GM12878 (cell line): ENCODE results near the gene ZCCHC3. TPM values are rescaled to one million over a fixed set of nuclear protein-coding genes. Genes with fewer than 3 reads are reported as not detected.

Experiments used
- IKZF2 ChIP-seq, 2 experiments: fragments of 450-650 bp; IDR thresholded peaks; 2 replicates each; pipeline ENCODE4 v1.6.1; 2017; ENCODE audit warnings: mild to moderate bottlenecking in 2 of 2, moderate library complexity in 2 of 2
- NR2C2 ChIP-seq: IDR thresholded peaks from 2 replicates; pipeline ENCODE4 v1.6.1; 2011; ENCODE audit warnings: borderline replicate concordance, low read depth; ENCODE audit not compliant: control insufficient read depth, insufficient read length
- NR2F1 ChIP-seq: fragments of 450-650 bp; conservative IDR thresholded peaks from 2 replicates; pipeline ENCODE4 v1.6.1; 2017; ENCODE audit warnings: mild to moderate bottlenecking
- POLR2AphosphoS5 ChIP-seq: IDR thresholded peaks from 2 replicates; pipeline ENCODE4 v1.6.1; 2011; ENCODE audit warnings: mild to moderate bottlenecking, low read length, inconsistent platforms
- POU2F2 ChIP-seq: IDR thresholded peaks from 3 replicates; pipeline ENCODE4 v1.6.1; 2011; ENCODE audit warnings: low read depth, mild to moderate bottlenecking, low read length, borderline replicate concordance
- RAD21 ChIP-seq: IDR thresholded peaks from 2 replicates; pipeline ENCODE4 v1.6.1; 2011; ENCODE audit warnings: mild to moderate bottlenecking, low read depth, low read length, moderate library complexity; ENCODE audit not compliant: insufficient read depth
- SRF ChIP-seq, 2 experiments: IDR thresholded peaks; 2 replicates each; pipeline ENCODE4 v1.6.1; 2011; ENCODE audit warnings: low read depth in 2 of 2, low read length in 2 of 2, mild to moderate bottlenecking in 1 of 2, moderate library complexity in 1 of 2
- ZNF274 ChIP-seq: IDR thresholded peaks from one replicate; pipeline ENCODE4 v1.8.0; 2011; ENCODE audit not compliant: insufficient read length, insufficient read depth
- polyA plus RNA-seq, 11 experiments: library from polyadenylated mRNA; depleted of rRNA in 4 of 11; unstranded in 6 of 11; stranded (reverse) in 5 of 11; fragments of >200 nt; fragmentation: Nextera tagmentation in 4 of 11; fragmentation: Illumina TruSeq in 1 of 11; extraction: Ambion mirVana in 4 of 11; extraction: Trizol in 1 of 11; gene quantifications; 1 replicate in 1 of 11; 2 replicates in 10 of 11; pipeline versions ENCODE4 v1.2.1 to v1.2.3, GENCODE V29; 2011 to 2016; ENCODE audit warnings: inconsistent platforms in 2 of 11, missing spikeins in 2 of 11, low read depth in 1 of 11
- total RNA-seq, 4 experiments: library from RNA; depleted of rRNA in 3 of 4; stranded (reverse); fragments of >200 nt in 3 of 4; fragmentation: Illumina TruSeq in 1 of 4; extraction: Trizol in 1 of 4; gene quantifications; 2 replicates each; pipeline versions ENCODE4 v1.2.1 to v1.2.3, GENCODE V29; 2013 to 2021
- TF ChIP-seq, protein P1 (sequence below): fragments of 450-650 bp; formaldehyde crosslinking; IDR thresholded peaks from 2 replicates; pipeline ENCODE4 v1.4.0; 2020; ENCODE audit warnings: mild to moderate bottlenecking, moderate library complexity
- TF ChIP-seq, protein P2 (sequence below): fragments of 150-350 bp; IDR thresholded peaks from 2 replicates; pipeline ENCODE4 v1.6.1; 2014; ENCODE audit warnings: mild to moderate bottlenecking, low read depth, low read length
- TF ChIP-seq, protein P3 (sequence below): fragments of 450-650 bp; formaldehyde crosslinking; IDR thresholded peaks from 2 replicates; pipeline ENCODE4 v1.4.0; 2022; ENCODE audit warnings: mild to moderate bottlenecking, moderate library complexity
- TF ChIP-seq, protein P4 (sequence below): IDR thresholded peaks from 2 replicates; pipeline ENCODE4 v1.6.1; 2011; ENCODE audit warnings: borderline replicate concordance, low read depth, mild to moderate bottlenecking, moderate library complexity, mixed read lengths, low read length; ENCODE audit not compliant: insufficient read depth; ENCODE audit errors: extremely low read length
- TF ChIP-seq, protein P5 (sequence below): fragments of 450-650 bp; IDR thresholded peaks from 2 replicates; pipeline ENCODE4 v1.6.1; 2017; ENCODE audit warnings: mild to moderate bottlenecking
- TF ChIP-seq, protein P6 (sequence below): fragments of 450-650 bp; IDR thresholded peaks from 2 replicates; pipeline ENCODE4 v1.6.1; 2016; ENCODE audit warnings: mild to moderate bottlenecking

The ZCCHC3 gene
- total and polyA plus RNA-seq, 10 of the 15 experiments (the other 5 are each of a cell fraction or from before 2014, with no cell fraction given): 5.3 to 36.1 (median 17.2) TPM

DNA sequence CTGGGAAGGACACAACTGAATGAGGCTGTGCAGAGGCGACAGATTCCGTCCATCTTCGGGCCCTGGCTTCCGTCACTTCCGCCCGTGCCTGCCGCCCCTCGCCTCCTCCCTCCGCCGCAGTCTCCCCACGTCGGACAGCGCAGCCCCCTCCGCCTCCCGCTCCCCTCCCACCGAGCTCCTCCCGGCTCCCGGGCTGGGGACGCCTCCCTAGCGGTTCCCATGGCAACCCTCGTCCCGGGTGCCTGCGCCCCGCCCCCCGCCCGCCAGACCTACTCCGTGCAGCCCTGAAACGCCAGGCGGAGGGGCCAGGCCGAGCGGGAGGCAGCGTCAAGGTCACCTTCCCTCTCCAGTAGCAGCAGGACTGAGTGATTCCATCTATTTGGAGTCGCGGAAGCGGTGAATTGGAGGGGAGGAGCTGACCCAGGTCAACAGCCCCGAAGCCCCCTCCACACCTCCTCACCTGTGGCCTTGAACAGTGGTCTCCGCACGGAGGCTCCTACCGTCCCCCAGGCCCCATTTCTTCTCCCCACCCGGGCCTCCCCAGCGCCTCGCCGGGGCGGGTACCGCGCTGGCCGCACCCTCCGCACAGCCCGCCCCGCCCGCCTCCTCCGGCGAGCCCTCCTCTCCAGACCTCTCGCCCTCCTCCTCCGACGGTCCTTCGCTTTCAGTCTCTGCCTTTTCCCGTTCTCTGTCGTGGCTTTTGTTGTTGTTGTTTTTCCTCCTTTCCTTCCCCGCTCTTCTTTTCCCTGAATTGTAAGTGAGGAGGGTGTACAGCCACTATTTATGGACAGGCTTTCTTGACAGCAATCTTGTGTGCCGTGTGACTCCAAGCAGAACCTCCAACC, 50.5 kb downstream of the ZCCHC3 start (continued):
- TF ChIP-seq, protein P1, sequence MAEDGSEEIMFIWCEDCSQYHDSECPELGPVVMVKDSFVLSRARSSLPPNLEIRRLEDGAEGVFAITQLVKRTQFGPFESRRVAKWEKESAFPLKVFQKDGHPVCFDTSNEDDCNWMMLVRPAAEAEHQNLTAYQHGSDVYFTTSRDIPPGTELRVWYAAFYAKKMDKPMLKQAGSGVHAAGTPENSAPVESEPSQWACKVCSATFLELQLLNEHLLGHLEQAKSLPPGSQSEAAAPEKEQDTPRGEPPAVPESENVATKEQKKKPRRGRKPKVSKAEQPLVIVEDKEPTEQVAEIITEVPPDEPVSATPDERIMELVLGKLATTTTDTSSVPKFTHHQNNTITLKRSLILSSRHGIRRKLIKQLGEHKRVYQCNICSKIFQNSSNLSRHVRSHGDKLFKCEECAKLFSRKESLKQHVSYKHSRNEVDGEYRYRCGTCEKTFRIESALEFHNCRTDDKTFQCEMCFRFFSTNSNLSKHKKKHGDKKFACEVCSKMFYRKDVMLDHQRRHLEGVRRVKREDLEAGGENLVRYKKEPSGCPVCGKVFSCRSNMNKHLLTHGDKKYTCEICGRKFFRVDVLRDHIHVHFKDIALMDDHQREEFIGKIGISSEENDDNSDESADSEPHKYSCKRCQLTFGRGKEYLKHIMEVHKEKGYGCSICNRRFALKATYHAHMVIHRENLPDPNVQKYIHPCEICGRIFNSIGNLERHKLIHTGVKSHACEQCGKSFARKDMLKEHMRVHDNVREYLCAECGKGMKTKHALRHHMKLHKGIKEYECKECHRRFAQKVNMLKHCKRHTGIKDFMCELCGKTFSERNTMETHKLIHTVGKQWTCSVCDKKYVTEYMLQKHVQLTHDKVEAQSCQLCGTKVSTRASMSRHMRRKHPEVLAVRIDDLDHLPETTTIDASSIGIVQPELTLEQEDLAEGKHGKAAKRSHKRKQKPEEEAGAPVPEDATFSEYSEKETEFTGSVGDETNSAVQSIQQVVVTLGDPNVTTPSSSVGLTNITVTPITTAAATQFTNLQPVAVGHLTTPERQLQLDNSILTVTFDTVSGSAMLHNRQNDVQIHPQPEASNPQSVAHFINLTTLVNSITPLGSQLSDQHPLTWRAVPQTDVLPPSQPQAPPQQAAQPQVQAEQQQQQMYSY: no peak
- TF ChIP-seq NR2C2 (no peak), ZNF274 (no peak), POU2F2 (no peak), NR2F1 (peak; percentile 70), POLR2AphosphoS5 (peak; percentile 40; the same call in 1 of the 2 replicates), RAD21 (no peak), SRF (IDR thresholded peaks at IDR 0.05; ENCODE audit: low read depth in 2 of 2, low read length in 2 of 2) (peak in 1 of 2 experiments; percentile 40; a peak in 1 of 4 replicates), IKZF2 (IDR thresholded peaks at IDR 0.05) (peak; percentile 45 to 74; a peak in 2 of 4 replicates)
- TF ChIP-seq, protein P2, sequence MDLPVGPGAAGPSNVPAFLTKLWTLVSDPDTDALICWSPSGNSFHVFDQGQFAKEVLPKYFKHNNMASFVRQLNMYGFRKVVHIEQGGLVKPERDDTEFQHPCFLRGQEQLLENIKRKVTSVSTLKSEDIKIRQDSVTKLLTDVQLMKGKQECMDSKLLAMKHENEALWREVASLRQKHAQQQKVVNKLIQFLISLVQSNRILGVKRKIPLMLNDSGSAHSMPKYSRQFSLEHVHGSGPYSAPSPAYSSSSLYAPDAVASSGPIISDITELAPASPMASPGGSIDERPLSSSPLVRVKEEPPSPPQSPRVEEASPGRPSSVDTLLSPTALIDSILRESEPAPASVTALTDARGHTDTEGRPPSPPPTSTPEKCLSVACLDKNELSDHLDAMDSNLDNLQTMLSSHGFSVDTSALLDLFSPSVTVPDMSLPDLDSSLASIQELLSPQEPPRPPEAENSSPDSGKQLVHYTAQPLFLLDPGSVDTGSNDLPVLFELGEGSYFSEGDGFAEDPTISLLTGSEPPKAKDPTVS: no peak
- TF ChIP-seq, protein P3, sequence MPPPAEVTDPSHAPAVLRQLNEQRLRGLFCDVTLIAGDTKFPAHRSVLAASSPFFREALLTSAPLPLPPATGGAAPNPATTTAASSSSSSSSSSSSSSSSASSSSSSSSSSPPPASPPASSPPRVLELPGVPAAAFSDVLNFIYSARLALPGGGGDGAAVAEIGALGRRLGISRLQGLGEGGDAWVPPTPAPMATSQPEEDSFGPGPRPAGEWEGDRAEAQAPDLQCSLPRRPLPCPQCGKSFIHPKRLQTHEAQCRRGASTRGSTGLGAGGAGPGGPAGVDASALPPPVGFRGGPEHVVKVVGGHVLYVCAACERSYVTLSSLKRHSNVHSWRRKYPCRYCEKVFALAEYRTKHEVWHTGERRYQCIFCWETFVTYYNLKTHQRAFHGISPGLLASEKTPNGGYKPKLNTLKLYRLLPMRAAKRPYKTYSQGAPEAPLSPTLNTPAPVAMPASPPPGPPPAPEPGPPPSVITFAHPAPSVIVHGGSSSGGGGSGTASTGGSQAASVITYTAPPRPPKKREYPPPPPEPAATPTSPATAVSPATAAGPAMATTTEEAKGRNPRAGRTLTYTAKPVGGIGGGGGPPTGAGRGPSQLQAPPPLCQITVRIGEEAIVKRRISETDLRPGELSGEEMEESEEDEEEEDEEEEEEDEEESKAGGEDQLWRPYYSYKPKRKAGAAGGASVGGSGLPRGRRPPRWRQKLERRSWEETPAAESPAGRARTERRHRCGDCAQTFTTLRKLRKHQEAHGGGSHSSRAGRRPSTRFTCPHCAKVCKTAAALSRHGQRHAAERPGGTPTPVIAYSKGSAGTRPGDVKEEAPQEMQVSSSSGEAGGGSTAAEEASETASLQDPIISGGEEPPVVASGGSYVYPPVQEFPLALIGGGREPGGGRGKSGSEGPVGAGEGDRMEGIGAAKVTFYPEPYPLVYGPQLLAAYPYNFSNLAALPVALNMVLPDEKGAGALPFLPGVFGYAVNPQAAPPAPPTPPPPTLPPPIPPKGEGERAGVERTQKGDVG (CRISPR knock-in tag): no peak
- TF ChIP-seq, protein P4, sequence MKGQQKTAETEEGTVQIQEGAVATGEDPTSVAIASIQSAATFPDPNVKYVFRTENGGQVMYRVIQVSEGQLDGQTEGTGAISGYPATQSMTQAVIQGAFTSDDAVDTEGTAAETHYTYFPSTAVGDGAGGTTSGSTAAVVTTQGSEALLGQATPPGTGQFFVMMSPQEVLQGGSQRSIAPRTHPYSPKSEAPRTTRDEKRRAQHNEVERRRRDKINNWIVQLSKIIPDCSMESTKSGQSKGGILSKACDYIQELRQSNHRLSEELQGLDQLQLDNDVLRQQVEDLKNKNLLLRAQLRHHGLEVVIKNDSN: no peak
- TF ChIP-seq, protein P5, sequence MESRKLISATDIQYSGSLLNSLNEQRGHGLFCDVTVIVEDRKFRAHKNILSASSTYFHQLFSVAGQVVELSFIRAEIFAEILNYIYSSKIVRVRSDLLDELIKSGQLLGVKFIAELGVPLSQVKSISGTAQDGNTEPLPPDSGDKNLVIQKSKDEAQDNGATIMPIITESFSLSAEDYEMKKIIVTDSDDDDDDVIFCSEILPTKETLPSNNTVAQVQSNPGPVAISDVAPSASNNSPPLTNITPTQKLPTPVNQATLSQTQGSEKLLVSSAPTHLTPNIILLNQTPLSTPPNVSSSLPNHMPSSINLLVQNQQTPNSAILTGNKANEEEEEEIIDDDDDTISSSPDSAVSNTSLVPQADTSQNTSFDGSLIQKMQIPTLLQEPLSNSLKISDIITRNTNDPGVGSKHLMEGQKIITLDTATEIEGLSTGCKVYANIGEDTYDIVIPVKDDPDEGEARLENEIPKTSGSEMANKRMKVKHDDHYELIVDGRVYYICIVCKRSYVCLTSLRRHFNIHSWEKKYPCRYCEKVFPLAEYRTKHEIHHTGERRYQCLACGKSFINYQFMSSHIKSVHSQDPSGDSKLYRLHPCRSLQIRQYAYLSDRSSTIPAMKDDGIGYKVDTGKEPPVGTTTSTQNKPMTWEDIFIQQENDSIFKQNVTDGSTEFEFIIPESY: no peak; the same call in 1 of the 2 replicates
- TF ChIP-seq, protein P6, sequence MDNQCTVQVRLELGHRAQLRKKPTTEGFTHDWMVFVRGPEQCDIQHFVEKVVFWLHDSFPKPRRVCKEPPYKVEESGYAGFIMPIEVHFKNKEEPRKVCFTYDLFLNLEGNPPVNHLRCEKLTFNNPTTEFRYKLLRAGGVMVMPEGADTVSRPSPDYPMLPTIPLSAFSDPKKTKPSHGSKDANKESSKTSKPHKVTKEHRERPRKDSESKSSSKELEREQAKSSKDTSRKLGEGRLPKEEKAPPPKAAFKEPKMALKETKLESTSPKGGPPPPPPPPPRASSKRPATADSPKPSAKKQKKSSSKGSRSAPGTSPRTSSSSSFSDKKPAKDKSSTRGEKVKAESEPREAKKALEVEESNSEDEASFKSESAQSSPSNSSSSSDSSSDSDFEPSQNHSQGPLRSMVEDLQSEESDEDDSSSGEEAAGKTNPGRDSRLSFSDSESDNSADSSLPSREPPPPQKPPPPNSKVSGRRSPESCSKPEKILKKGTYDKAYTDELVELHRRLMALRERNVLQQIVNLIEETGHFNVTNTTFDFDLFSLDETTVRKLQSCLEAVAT: peak; percentile 62; the same call in 1 of the 2 replicates
